Lung (tissue), 12 donors: ENCODE measurements around the gene EPHB1. TPM values are rescaled to one million over a fixed set of nuclear protein-coding genes. Genes with fewer than 3 reads are reported as not detected.

Experiments used
- ATAC-seq: fragments of 200-7000 bp; cut with Tn5 transposase; one replicate; pipeline ENCODE4 v1.9.1; 2020; ENCODE audit warnings: moderate number of reproducible peaks; ENCODE audit not compliant: insufficient read depth, low FRiP score
- DNase-seq, 3 donors: peaks; one replicate each; pipeline ENCODE4 v3.0.0-alpha.2; 2013 to 2017
- H3K27ac ChIP-seq, 2 donors: one replicate each; pipeline ENCODE4 v1.5.1; 2013; ENCODE audit warnings: mild to moderate bottlenecking in 2 of 2, moderate library complexity in 2 of 2, control low read depth in 1 of 2, inconsistent platforms in 1 of 2, low read depth in 1 of 2, low read length in 1 of 2
- H3K27me3 ChIP-seq, 3 donors: one replicate each; pipeline ENCODE4 v1.5.1; 2013; ENCODE audit warnings: low read length in 2 of 3; ENCODE audit not compliant: control insufficient read depth in 3 of 3, insufficient read depth in 3 of 3
- H3K36me3 ChIP-seq, 4 donors: one replicate each; pipeline ENCODE4 v1.5.1; 2013; ENCODE audit warnings: low read length in 4 of 4, mild to moderate bottlenecking in 1 of 4, moderate library complexity in 1 of 4; ENCODE audit not compliant: control insufficient read depth in 4 of 4, insufficient read depth in 4 of 4
- H3K4me1 ChIP-seq, 5 donors: one replicate each; pipeline ENCODE4 v1.5.1; 2013; ENCODE audit warnings: low read length in 5 of 5, mild to moderate bottlenecking in 2 of 5, moderate library complexity in 1 of 5; ENCODE audit not compliant: control insufficient read depth in 5 of 5, insufficient read depth in 5 of 5
- H3K4me3 ChIP-seq: one replicate; pipeline ENCODE4 v1.5.1; 2013; ENCODE audit warnings: mild to moderate bottlenecking, control low read depth, moderate library complexity
- H3K9ac ChIP-seq, 2 donors: one replicate each; pipeline ENCODE4 v1.5.1; 2013; ENCODE audit warnings: low read length in 2 of 2, control low read depth in 1 of 2; ENCODE audit not compliant: insufficient read depth in 1 of 2
- H3K9me3 ChIP-seq, 4 donors: one replicate each; pipeline ENCODE4 v1.5.1; 2013; ENCODE audit warnings: low read length in 3 of 4, mild to moderate bottlenecking in 1 of 4, moderate library complexity in 1 of 4; ENCODE audit not compliant: control insufficient read depth in 4 of 4, insufficient read depth in 3 of 4
- CTCF ChIP-seq: IDR thresholded peaks from 2 replicates; pipeline ENCODE4 v1.5.1; 2012; ENCODE audit warnings: mild to moderate bottlenecking; ENCODE audit errors: control extremely low read depth, extremely low read depth
- WGBS, 2 donors: extraction: QIAGEN DNeasy Blood & Tissue Kit; methylation state at CpG; one replicate each; pipeline ENCODE4 v1.1.7; 2013; 5-methylcytosine and 5-hydroxymethylcytosine counted together
- polyA plus RNA-seq, 2 donors: library from polyadenylated mRNA; stranded (reverse); fragments of 200-250 nt; gene quantifications; one replicate each; pipeline ENCODE4 v1.2.1, GENCODE V29; 2013
- total RNA-seq, 2 donors: library from RNA; depleted of rRNA in 1 of 2; stranded (reverse); fragments of >200 nt in 1 of 2; gene quantifications; one replicate each; pipeline ENCODE4 v1.2.1, GENCODE V29; 2014 to 2021
- donor health status: control.
- donor health status: control.
- donor health status: Bipolar disorder and iron deficiency.
- donor health status: healthy.
- donor health status: DM: yes; HTN: yes; CAD: no.

EPHB1 gene
- total and polyA plus RNA-seq, 4 donors = 0.30 to 6.3 (median 2.1) TPM

- 77 to 90% methylated on average over 3 of the region's 3 CpGs for WGBS, 2 donors
- ATAC-seq (no peak), DNase-seq (no peak)
- H3K27me3 ChIP-seq = no peaks in the 10 kb centered on the region
- TF ChIP-seq CTCF = no peak
- H3K27ac ChIP-seq = no peak overlapping the region
- H3K9ac ChIP-seq = no peak overlapping the region
- no peak overlapping the region for H3K4me3 ChIP-seq
- H3K9me3 ChIP-seq = no peaks in the 10 kb centered on the region
- no peaks in the 10 kb centered on the region for H3K4me1 ChIP-seq
- H3K36me3 ChIP-seq = no peaks in the 10 kb centered on the region
Measured at GRCh38 chr3:134757549-134758069, 37.5 kb upstream of the EPHB1 start.

GRCh38 chr3:134761213-134761612 lies 33.8 kb upstream of the EPHB1 start:
- H3K9ac ChIP-seq = no peak overlapping the region
- ATAC-seq (no peak), DNase-seq (no peak)
- H3K27me3 ChIP-seq = no peaks in the 10 kb centered on the region
- no peak overlapping the region for H3K4me3 ChIP-seq
- H3K27ac ChIP-seq = no peak overlapping the region
- no peak for TF ChIP-seq CTCF
- no peaks in the 10 kb centered on the region for H3K4me1 ChIP-seq
- H3K36me3 ChIP-seq = no peaks in the 10 kb centered on the region
- H3K9me3 ChIP-seq = no peaks in the 10 kb centered on the region
- 60 to 64% methylated on average over 8 of the region's 8 CpGs for WGBS, 2 donors

- Histone ChIP-seq H3K27ac (no peak overlapping the region), H3K9me3 (no peaks in the 10 kb centered on the region), H3K4me1 (no peaks in the 10 kb centered on the region), H3K27me3 (no peaks in the 10 kb centered on the region), H3K4me3 (no peak overlapping the region), H3K36me3 (no peaks in the 10 kb centered on the region), H3K9ac (no peak overlapping the region)
- DNase-seq (no peak), ATAC-seq (no peak)
- TF ChIP-seq CTCF = no peak
- 95 to 96% methylated on average over 4 of the region's 4 CpGs for WGBS, 2 donors
Measured at GRCh38 chr3:134762016-134762415, 33.0 kb upstream of the EPHB1 start.

DNA sequence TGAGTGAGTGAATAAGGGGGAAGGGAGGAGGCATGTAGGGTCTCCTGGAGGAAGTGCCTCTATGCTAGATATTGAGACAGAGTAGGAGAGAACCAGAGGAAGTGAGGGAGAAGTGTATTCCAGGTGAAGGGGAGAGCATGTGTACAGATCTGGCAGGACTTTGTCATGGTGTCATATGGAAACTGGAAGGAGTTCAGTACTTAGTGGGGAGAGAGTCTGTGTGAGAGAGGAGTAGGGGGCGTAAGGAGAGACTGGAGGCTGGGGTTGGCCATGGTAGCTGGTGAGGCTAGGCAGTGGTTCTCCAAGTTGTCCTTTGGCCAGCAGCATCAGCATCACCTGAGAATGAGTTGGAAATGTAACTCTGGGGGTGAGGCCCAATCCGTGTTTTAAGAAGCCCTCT lies 29.6 kb upstream of the EPHB1 start:
- TF ChIP-seq CTCF = no peak
- ATAC-seq = no peak
- no peak overlapping the region for H3K27ac ChIP-seq

More for the DNA sequence above, 29.6 kb upstream of the EPHB1 start:
- no peak for DNase-seq
- Histone ChIP-seq H3K4me3 (no peak overlapping the region), H3K4me1 (peaks cover 0 to 6% (median 0%) of the 10 kb centered on the region in 5 donors), H3K36me3 (no peaks in the 10 kb centered on the region), H3K9ac (no peak overlapping the region), H3K9me3 (no peaks in the 10 kb centered on the region), H3K27me3 (no peaks in the 10 kb centered on the region)
- 90 to 92% methylated on average over 2 of the region's 2 CpGs for WGBS, 2 donors
